Stimulated activated CD4-positive, alpha-beta T cell treated with anti-CD3 and anti-CD28 coated beads, TNF-alpha, amount 100 ng/mL, for 24 hours (primary cell): Measurements from ENCODE around the gene WHRN.

ENCODE experiments used
- DNase-seq, 3 experiments: peaks; one replicate each; pipeline ENCODE4 v3.0.0-alpha.2; 2020; ENCODE audit warnings: low read depth in 3 of 3

The WHRN gene

GRCh38 chr9:114471157-114471556 is 34.1 kb downstream of the WHRN start:
- no peak for DNase-seq

GRCh38 chr9:114470581-114470980 is 34.7 kb downstream of the WHRN start:
- DNase-seq, result no peak

- no peak for DNase-seq
Observed at GRCh38 chr9:114470121-114470520, 35.2 kb downstream of the WHRN start.

DNA sequence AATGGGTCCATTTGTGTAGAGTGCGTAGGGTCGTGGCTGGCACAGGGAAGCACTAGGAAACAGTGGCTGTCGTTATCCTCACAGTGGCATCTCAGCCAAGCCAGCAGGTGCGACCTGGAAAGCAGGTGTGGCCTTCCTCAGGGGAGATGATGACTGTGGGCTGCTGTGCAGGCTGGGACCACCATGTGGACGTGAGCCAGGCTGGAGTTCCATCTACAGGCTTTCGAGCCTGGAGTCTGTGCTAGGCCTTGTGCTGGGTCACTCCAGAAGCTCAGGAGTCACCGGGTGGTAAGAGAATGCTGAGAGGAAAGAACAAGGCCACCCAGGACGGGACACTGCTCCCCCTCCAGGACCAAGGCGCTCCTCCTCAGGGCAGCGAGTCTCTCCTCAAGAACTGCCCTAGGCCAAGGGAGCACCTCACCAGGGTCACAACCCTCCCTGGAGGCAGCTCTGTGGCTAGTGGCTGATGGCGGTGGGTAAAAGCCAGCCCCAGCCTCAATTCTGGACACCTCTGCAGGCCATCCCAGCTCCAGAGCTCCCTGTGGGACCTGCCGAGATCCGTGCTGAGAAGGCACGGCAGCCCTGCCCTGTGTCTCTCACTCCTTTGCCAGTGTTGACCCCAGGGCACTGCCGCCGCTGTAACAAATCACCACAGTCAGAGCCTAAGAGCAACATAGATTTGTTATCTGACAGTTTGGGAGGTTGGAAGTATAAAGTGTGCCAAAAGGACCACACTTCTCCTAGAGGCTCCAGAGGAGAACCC is 36.0 kb downstream of the WHRN start:
- no peak for DNase-seq

DNA sequence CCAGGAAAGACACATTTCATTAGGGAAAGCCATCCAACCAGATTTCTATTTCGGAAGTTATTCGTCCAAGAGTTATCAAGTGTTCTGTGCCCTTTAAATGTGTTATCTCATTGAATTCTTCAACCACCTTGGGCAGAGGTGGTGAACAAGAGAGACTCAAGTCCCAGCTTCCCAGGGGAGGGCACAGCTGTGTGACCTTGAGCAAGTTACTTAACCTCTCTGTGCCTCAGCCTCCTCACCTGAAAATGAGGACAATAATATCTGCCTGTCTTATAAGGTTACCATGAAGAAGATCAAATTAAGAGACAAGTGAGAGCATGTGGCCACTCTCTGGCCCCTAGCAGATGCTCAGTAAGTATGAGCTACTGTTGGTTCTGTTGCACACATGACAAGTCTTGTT is 37.4 kb downstream of the WHRN start:
- no peak for DNase-seq

DNA sequence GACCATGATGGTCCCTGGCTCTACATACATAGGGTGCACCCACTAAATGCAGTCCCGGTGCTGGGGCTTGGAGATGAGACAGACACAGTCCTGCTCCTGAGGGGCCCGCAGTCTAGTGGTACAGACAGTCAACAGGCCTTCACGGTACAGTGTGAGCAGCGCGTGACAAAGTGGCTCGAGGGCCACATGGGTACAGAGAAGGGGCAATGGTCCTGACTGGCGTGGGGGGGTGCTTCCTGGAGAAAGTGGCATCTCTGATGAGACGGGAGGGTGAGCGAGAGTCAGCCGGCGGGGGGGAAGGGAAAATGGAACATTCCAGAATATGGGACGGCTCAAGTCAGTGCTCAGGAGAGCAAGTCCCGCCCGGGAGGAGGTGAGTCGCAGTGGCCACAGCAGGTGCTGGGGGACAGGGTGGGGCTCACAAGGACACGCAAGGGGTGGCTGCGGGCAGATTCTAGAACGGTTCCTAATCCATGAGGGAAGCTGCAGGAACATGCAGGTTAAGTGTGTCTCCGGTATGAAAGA is 38.0 kb downstream of the WHRN start:
- DNase-seq, result no peak

GRCh38 chr9:114465906-114466900 is 39.1 kb downstream of the WHRN start:
- no peak for DNase-seq

DNA sequence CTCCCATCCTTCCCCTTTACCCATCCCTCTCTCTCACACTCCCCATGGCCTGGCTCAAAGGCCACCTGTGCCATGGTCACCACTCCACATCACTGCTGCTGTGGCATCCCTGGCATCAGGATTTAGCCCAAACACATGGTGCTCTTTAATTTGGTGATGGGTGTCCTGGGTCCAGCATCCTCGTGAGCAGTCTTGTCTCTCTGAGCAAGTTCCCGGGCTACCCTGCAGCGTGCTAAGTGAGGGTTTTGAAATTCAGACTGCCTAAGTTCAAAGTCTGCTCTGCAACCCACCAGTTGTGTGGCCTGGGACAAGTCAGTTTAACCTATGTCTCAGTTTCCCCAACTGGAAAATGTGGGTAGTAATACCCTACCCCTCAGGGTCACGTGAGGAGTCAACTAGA is 39.9 kb downstream of the WHRN start:
- no peak for DNase-seq

DNA sequence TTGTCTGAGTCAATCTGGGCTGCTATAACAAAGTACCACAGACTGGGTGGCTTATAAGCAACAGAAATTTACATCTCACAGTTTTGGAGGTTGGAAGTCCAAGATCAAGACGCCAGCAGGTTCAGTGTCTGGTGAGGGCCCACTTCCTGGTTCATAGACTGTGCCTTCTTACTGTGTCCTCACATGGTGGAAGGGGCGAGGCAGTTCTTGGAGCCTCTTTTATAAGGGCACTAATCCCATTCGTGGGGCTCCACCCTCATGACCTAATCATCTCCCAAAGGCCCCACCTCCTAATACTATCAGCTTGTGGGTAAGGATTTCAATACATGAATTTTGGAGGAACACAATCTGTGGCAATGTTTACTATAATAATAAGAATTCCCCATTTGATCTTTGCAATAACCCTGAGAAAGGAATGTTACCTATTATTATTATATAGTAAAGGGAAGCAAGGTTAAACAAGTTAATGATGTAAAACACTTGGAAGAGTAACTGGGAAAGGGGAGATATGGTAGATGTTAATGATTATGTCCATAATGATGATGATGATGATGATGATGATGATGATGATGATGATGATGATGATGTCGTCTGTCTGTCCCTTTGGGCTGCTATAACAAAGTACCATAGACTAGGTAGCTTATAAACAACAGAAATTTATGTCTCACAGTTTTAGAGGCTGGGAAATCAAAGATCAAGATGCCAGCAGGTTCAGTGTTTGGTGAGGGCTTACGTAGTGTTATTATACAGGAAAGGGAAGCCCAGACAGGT is 40.8 kb downstream of the WHRN start:
- DNase-seq, result no peak

- DNase-seq, result no peak
Observed at GRCh38 chr9:114462791-114463190, 42.5 kb downstream of the WHRN start.

DNA sequence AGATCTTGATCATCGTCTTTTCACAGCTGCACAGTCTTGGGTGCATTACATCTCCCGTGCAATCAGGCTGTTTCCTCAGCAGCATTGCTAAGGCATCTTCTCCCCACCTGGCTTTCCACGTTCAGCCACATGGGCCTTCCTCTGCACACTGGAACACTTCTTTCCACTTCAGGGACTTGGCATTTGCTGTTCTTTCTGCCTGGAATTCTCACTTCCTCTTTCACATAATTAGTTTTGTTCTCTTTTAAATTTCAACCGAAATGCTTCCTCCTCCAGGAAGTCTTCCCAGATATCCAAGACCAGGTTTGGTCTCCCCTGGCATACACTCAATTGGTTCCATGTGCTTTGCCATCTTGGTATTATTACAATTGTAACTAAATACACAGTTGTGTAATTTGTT is 43.8 kb downstream of the WHRN start:
- no peak for DNase-seq

DNA sequence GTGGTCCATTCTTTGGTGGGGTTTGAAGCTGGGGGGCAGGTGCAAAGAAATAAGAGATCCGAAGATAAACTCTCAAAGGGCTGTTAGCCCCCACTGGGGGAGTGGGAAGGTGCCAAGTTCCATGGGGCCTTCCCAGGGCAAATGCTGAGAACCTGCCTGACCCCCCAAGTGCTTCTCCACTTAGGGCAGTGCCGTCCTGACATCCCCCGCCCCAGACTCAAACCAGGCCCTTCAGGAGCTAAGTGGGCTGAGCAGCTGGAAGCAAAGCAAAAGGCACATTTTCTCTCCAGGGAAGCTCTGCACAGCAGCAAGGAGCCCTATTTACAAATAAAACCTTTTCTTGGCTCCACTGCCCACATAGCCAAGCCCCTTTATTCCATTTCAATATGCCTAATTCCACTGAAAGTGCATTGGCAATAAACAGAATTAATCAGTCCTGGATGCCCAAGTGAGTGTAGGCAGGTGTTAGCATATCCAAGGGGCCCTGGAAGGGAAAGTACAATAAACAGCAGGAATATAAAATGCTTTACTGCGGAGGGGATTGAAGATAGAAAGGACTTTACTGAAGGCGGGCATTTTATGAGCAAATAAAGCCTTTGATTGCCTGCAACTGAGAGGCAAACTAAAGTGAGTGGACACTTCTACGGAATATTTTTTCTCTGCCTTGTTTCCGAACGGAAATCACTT is 44.6 kb downstream of the WHRN start:
- no peak for DNase-seq

DNA sequence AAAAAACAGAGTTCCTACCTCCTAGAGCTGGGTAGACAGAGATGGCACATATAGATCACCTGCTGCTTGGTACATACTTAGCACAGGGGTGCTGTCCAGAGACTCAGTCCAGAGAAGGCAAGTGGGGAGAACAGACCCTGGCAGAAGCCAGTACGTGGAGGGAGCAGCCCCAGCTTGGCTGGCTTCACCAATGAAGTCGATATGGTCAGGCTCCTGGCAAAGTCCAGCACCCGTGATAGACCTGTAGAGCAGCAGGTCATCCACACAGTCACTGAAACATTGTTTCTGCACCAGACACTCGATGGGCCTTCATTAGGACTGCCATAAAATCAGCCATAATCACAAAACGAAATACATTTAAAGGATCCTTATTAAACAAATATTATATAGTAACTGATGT is 45.8 kb downstream of the WHRN start:
- DNase-seq, result no peak

- DNase-seq, result no peak
Observed at GRCh38 chr9:114456929-114457328, 48.3 kb downstream of the WHRN start.

DNA sequence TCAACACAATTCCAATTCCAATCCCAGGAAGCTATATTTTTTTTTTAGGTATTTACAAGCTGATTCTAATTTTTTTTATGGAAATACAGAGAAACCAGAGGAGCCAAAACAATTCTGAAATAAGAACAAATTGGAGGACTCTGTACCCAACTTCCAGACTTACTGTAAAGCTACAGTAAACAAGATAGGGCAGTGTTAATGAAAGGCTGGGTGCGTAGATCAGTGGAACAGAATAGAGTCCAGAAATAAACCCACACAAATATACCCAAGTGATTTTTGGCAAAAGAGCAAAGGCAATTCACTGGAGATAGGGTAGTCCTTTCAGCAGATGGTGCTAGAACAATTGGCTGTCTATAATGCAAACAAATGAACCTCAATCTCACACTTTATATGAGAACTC is 50.6 kb downstream of the WHRN start:
- DNase-seq, result no peak

DNA sequence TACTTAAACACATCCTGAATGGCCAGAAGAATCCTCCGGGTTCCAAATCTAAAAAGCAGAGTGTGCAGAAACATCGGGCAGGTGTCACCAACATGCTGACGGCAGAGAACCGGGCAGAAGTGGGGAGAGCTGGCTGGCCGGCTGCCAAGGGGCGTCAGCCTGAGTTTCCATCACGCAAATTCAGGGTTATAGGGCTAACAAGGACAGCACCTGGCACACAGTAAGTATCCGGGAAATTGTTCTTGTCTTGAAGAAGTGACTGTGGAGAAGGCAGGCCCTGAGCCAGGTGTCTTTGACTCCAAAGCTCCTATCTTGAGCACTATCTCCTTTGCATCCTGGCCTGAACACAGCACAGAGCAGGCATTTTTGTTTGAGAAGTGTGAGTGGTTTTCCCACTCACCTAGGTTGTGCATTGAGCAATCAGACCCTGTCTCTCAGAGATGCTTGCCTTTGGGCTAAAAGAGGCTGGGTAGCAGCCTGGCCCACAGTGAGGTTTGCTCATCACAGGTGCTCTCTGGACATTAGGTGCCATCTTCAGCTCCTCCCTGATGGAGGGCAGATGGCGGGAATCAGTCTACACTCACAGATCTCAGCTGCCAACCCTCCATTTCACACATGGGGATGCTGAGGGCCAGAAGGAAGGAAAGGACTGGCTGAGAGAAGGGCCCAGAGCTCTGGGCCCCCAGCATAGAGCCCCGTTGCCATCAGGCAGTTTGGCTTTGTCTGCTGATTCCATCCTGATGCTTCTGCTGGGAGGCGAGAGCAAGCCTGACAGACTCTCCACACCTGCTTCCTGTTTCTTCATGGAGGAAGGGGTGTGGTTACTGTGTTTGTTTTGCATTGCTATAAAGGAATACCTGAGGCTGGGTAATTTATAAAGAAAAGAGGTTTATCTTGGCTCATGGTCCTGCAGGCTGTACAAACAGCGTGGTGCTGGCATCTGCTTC is 52.8 kb downstream of the WHRN start:
- DNase-seq, result peak in 1 of 3 experiments; percentile 30

- DNase-seq, result no peak
Observed at GRCh38 chr9:114451707-114452031, 53.6 kb downstream of the WHRN start.

DNA sequence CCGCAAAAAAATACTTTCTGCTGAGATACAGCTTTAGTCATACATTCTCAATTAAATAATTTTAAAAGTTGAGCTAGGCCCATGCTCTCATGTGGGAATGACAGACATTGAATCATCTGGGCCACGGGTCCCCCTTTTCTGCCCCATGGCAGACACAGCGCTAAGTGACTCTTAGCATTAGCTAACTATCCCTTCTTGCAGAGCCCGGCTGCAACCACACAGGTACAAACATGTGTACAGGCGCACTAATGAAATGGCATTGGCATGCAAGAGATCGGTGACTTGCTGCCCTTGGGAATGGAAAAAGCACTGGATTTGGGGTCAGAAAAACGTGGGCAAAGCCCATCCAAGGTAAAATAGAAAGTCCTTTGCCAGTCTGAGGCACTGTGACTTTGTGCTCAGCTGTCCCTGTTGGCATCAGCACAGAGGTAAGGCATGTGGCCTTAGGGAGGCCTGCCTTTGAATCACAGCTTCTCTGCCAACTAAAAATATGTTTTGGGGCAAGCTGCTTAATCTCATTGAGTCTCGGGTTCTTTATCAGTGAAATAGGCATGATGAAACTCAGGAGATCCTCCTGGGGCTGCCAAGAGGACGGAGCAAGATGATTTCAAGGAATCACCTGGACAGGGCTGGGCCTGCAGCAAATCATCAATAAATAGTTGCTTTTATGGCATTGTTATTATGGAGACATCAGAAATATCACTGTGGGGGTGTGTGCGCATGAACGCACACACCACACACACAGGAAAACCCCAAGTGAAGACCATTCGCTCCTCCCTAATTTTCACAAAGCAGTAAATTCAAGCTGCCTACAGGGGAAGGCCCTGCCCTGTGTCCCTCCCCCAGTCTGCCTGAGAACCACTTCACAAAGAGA is 54.2 kb downstream of the WHRN start:
- DNase-seq, result no peak

GRCh38 chr9:114450181-114450580 is 55.1 kb downstream of the WHRN start:
- no peak for DNase-seq
